GM19438 (cell line): ENCODE measurements around the gene CEBPZ.
A peak's percentile ranks its signal among the peaks of the same experiment; 100 is the strongest.
"Not testable (repeated sequence)": the region's sequence is repeated elsewhere in the genome, so short reads cannot be mapped to it uniquely, and the experiment has no call there.

Experiments
- ATAC-seq: cut with Tn5 transposase; IDR thresholded peaks from one replicate; pipeline ENCODE4 v1.9.1; 2021; ENCODE audit warnings: low read depth; ENCODE audit not compliant: unreplicated experiment

CEBPZ gene

GRCh38 chr2:37223131-37223530, 8.3 kb downstream of the CEBPZ start:
- no peak for ATAC-seq

- no peak for ATAC-seq
These were observed 12.3 kb downstream of the CEBPZ start for GRCh38 chr2:37219046-37219445.

- ATAC-seq = no peak
These were observed 16.1 kb downstream of the CEBPZ start for GRCh38 chr2:37215250-37215649.

GRCh38 chr2:37211939-37212338, 19.5 kb downstream of the CEBPZ start:
- no peak for ATAC-seq

GRCh38 chr2:37211212-37211611, 20.2 kb downstream of the CEBPZ start:
- no peak for ATAC-seq

GRCh38 chr2:37206760-37207159, 24.6 kb downstream of the CEBPZ start:
- ATAC-seq = not testable (repeated sequence)

- no peak for ATAC-seq
These were observed 25.6 kb downstream of the CEBPZ start for GRCh38 chr2:37205689-37206341.

- not testable (repeated sequence) for ATAC-seq
These were observed 26.2 kb downstream of the CEBPZ start for GRCh38 chr2:37205071-37205661.

- ATAC-seq = no peak
These were observed 27.7 kb downstream of the CEBPZ start for GRCh38 chr2:37203708-37204107.

- ATAC-seq = no peak
These were observed 29.6 kb downstream of the CEBPZ start for GRCh38 chr2:37201766-37202165.

- no peak for ATAC-seq
These were observed 30.2 kb downstream of the CEBPZ start for GRCh38 chr2:37201208-37201607.

GRCh38 chr2:37198681-37199065, 32.7 kb downstream of the CEBPZ start:
- ATAC-seq = no peak

GRCh38 chr2:37196320-37197195, 34.8 kb downstream of the CEBPZ start, which contains the start of gene CEBPZOS:
Gene CEBPZOS, plus strand, starts transcription at chr2:37196496. Its CDS starts 3,209 bp downstream, at chr2:37199705.
- ATAC-seq = peak; percentile 71

- ATAC-seq = not testable (repeated sequence)
These were observed 35.5 kb downstream of the CEBPZ start for GRCh38 chr2:37195862-37196319.

- no peak for ATAC-seq
These were observed 38.8 kb downstream of the CEBPZ start for GRCh38 chr2:37192551-37192950.

GRCh38 chr2:37191747-37192146, 39.6 kb downstream of the CEBPZ start:
- ATAC-seq = no peak

GRCh38 chr2:37191253-37191652, 40.1 kb downstream of the CEBPZ start:
- no peak for ATAC-seq

- no peak for ATAC-seq
These were observed 41.1 kb downstream of the CEBPZ start for GRCh38 chr2:37190290-37190689.

GRCh38 chr2:37189452-37190153, 41.8 kb downstream of the CEBPZ start:
- ATAC-seq = no peak

GRCh38 chr2:37188570-37188969, 42.8 kb downstream of the CEBPZ start, which contains the start of gene SULT6B1:
Gene SULT6B1, minus strand, starts transcription at chr2:37188670. Its CDS starts 30 bp downstream, at chr2:37188640.
- ATAC-seq = no peak
